Karpas-422 (cell line): ENCODE data around the gene PTPRG. TPM values are rescaled to one million over a fixed set of nuclear protein-coding genes. Genes with fewer than 3 reads are reported as not detected.

ENCODE experiments used
- DNase-seq: peaks from one replicate; pipeline ENCODE4 v3.0.0-alpha.2; 2015
- H2AFZ ChIP-seq: fragments of 200-600 bp; sonication (generic); 2 replicates; pipeline ENCODE4 v1.6.1; 2014; ENCODE audit warnings: antibody characterized with exemption, low read length, mixed read lengths
- H3K27ac ChIP-seq: fragments of 200-600 bp; sonication (generic); 2 replicates; pipeline ENCODE4 v1.5.1; 2014; ENCODE audit warnings: mild to moderate bottlenecking, low read length, moderate library complexity
- H3K27me3 ChIP-seq: fragments of 200-600 bp; sonication (generic); 2 replicates; pipeline ENCODE4 v1.6.1; 2014; ENCODE audit warnings: low read length, mixed read lengths
- H3K36me3 ChIP-seq: fragments of 200-600 bp; sonication (generic); 2 replicates; pipeline ENCODE4 v1.6.1; 2014; ENCODE audit warnings: low read length, mixed read lengths; ENCODE audit not compliant: insufficient read depth
- H3K4me1 ChIP-seq: fragments of 200-600 bp; sonication (generic); 2 replicates; pipeline ENCODE4 v1.6.1; 2014; ENCODE audit warnings: mild to moderate bottlenecking, low read length, mixed read lengths
- H3K4me2 ChIP-seq: fragments of 200-600 bp; sonication (generic); 2 replicates; pipeline ENCODE4 v1.6.1; 2014; ENCODE audit warnings: low read length, low read depth, mild to moderate bottlenecking; ENCODE audit not compliant: poor library complexity, severe bottlenecking
- H3K4me3 ChIP-seq: fragments of 200-600 bp; sonication (generic); 2 replicates; pipeline ENCODE4 v1.5.1; 2014; ENCODE audit warnings: mild to moderate bottlenecking, antibody characterized with exemption, low read length, mixed read lengths
- H3K79me2 ChIP-seq: fragments of 200-600 bp; sonication (generic); 2 replicates; pipeline ENCODE4 v1.6.1; 2014; ENCODE audit warnings: mild to moderate bottlenecking, low read length, mixed read lengths
- H3K9ac ChIP-seq: fragments of 200-600 bp; sonication (generic); 2 replicates; pipeline ENCODE4 v1.6.0; 2014; ENCODE audit warnings: low read length
- H3K9me2 ChIP-seq: fragments of 200-600 bp; sonication (generic), shearing (Covaris generic); replicated peaks from 2 replicates; pipeline ENCODE4 v1.6.0; 2014; ENCODE audit warnings: mild to moderate bottlenecking, low read length, moderate library complexity; ENCODE audit not compliant: insufficient read depth
- H3K9me3 ChIP-seq: fragments of 300-700, 200-600 bp; sonication (generic); 2 replicates; pipeline ENCODE4 v1.6.1; 2014; ENCODE audit warnings: low read length, mixed read lengths
- H4K20me1 ChIP-seq: fragments of 200-600 bp; sonication (generic); 2 replicates; pipeline ENCODE4 v1.6.1; 2014; ENCODE audit warnings: mild to moderate bottlenecking, antibody characterized with exemption, low read length, low read depth; ENCODE audit not compliant: insufficient read depth
- total RNA-seq: library from RNA; depleted of rRNA; stranded (reverse); fragments of >200 nt; shearing (Covaris generic); gene quantifications from 2 replicates; pipeline ENCODE4 v1.2.3, GENCODE V29; 2014; ENCODE audit warnings: low replicate concordance

Gene PTPRG
- total RNA-seq, 1 experiment from 2014 or later: not detected

DNA sequence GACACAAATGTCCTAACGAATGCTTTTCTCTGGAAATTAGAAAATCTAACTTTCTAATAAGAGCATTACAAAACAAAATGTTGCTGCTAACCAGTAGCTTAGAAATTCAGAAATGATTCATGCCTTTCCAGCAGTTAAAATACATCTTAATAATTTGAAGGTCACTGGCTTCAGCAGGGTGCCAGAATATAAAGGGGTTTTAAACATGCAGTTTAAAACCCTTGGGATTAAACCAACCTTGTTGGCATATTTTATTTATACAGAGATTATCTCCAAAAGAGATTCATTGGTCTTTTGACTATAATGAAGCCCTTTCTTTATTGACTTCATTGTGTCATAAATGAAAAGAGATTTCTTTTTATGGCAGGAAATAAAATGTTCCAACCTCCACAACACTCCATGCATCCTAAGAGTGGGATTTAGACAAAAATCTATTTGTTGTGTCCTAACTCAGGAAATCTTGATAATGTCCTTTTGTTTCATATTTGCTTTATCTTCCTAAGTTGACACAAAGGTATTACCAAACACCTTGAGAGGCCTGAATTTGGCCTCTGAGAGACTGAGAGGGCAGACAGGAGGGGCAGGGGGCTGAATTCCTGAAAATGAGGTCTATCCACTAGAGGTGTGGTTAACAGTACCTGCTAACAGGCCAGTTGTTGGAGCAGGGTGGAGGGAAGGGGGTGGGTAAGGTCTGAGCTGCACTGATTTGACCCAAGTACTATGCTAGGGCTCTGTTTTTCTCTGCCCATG is 687.5 kb downstream of the PTPRG start:
- Histone ChIP-seq H3K36me3 (no peaks in the 10 kb centered on the region), H3K4me1 (no peaks in the 10 kb centered on the region), H3K4me3 (no peak overlapping the region), H2AFZ (no peak overlapping the region), H3K9ac (no peak overlapping the region), H3K27me3 (no peaks in the 10 kb centered on the region), H3K79me2 (no peaks in the 10 kb centered on the region), H3K4me2 (no peak overlapping the region), H3K9me2 (no peaks in the 10 kb centered on the region), H3K9me3 (no peaks in the 10 kb centered on the region), H4K20me1 (no peaks in the 10 kb centered on the region), H3K27ac (no peak overlapping the region)
- DNase-seq: no peak

DNA sequence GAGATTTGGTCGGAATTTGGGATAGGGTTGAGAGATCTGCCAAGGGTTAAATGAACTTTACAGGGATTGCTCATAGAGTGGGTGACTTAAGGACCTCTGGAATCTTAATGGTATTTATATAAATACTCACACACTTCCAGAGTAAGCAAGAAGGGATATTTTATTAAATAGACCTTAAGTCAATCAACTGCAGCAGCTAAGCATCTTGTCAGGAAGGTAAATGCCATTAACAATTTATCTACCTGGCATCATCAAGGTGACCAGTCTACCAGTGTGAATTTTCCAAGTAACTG is 688.1 kb downstream of the PTPRG start:
- Histone ChIP-seq H3K36me3 (no peaks in the 10 kb centered on the region), H3K4me1 (no peaks in the 10 kb centered on the region), H3K27me3 (no peaks in the 10 kb centered on the region), H3K4me2 (no peak overlapping the region), H3K9me2 (no peaks in the 10 kb centered on the region), H3K4me3 (no peak overlapping the region), H3K79me2 (no peaks in the 10 kb centered on the region), H2AFZ (no peak overlapping the region), H4K20me1 (no peaks in the 10 kb centered on the region), H3K9ac (no peak overlapping the region), H3K9me3 (no peaks in the 10 kb centered on the region), H3K27ac (no peak overlapping the region)
- no peak for DNase-seq

DNA sequence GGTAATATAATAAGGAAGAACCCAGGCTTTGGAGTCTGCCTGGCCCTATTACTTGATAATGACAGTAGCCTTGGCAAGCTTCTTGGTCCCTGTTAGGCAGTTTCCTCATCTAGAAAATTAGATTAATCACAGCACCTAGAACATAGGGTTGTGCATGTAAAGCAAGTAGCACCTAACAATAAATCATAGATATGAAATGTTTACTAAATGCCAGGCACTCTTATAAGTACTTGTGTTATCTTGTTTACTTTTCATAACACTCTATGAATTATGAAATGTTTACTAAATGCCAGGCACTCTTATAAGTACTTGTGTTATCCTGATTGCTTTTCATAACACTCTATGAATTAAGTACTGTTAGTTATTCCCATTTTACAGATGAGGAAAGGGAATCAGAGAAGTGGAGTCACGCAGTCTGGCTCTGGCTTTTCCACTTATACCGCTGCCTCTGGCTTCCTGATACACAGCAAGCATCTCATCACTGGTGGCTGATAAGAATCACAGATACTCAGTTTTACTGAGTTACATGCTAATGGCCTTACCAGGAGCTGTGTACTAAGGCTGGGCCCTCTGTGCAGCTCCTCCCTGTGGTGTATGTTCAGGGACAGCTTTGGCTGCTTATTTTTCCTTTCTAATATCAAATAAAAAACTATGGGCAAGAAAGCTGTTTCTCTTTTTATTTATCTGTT is 688.6 kb downstream of the PTPRG start:
- H3K27me3 ChIP-seq: no peaks in the 10 kb centered on the region
- no peaks in the 10 kb centered on the region for H3K9me2 ChIP-seq
- no peaks in the 10 kb centered on the region for H3K9me3 ChIP-seq
- no peaks in the 10 kb centered on the region for H3K79me2 ChIP-seq
- no peak overlapping the region for H3K4me2 ChIP-seq
- H3K4me1 ChIP-seq: no peaks in the 10 kb centered on the region
- no peak overlapping the region for H3K27ac ChIP-seq
- H4K20me1 ChIP-seq: no peaks in the 10 kb centered on the region
- H3K9ac ChIP-seq: no peak overlapping the region
- no peak overlapping the region for H3K4me3 ChIP-seq
- DNase-seq: no peak
- no peaks in the 10 kb centered on the region for H3K36me3 ChIP-seq
- H2AFZ ChIP-seq: no peak overlapping the region

DNA sequence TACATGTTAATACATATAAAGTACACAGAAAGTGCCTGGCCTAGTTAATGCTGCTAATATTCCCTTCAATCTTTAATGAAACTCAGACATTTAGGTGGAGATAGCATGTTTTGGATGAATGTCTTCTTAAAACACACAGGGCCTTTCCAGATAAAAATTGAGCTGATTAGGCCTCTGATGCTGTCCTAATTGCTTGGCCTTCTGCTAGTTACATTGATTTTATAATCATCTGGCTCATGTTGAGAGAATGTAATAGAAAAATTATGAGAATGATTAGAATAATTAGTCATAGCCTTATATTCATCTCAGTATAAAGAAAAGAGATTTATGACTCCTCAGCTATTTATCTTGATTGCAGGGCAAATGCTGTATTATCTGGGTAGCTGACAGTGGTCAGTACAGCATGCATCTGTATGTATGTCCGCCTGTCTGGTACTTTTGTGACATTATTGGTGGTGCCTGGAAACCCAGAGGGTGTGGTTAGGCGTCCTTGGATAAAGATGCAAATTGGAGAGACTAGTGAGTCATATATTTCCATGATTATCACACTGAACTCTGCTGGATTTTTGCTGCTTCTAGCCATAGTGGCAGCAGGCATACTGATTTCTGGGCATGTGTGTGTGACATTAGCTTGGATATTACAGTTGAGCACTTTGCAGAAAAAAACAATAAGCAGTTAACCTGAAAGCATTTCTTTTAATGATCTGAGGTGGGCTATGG is 691.2 kb downstream of the PTPRG start:
- H3K9ac ChIP-seq: no peak overlapping the region
- H3K4me2 ChIP-seq: no peak overlapping the region
- no peaks in the 10 kb centered on the region for H3K9me3 ChIP-seq
- H3K79me2 ChIP-seq: no peaks in the 10 kb centered on the region
- H3K4me1 ChIP-seq: no peaks in the 10 kb centered on the region
- no peak overlapping the region for H2AFZ ChIP-seq
- H3K4me3 ChIP-seq: no peak overlapping the region
- no peaks in the 10 kb centered on the region for H3K9me2 ChIP-seq
- H4K20me1 ChIP-seq: no peaks in the 10 kb centered on the region
- no peak overlapping the region for H3K27ac ChIP-seq
- DNase-seq: no peak
- H3K27me3 ChIP-seq: no peaks in the 10 kb centered on the region
- no peaks in the 10 kb centered on the region for H3K36me3 ChIP-seq

DNA sequence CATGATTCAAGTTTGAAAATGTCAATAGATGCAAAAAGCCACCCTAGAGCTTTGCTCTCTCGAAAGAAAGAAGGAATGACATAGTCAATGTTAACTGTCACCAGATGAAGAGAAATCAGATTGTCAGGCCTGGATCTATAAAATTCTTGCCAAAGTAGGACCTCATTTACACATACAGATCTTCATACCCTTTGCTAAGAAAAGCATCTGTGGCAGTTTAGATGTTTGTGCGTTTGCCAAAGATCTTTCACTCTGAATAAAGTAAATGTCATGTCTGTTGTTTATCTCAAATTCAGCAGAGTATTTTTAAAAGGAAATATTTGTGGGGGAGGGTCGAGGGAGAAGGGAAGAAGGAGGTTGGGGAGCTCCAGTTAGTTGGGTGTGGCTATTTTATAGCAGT is 692.6 kb downstream of the PTPRG start:
- Histone ChIP-seq H3K36me3 (no peaks in the 10 kb centered on the region), H3K9me2 (no peaks in the 10 kb centered on the region), H3K79me2 (no peaks in the 10 kb centered on the region), H4K20me1 (no peaks in the 10 kb centered on the region), H3K27me3 (no peaks in the 10 kb centered on the region), H3K9ac (no peak overlapping the region), H3K27ac (no peak overlapping the region), H3K4me1 (no peaks in the 10 kb centered on the region), H3K4me3 (no peak overlapping the region), H2AFZ (no peak overlapping the region), H3K4me2 (no peak overlapping the region), H3K9me3 (no peaks in the 10 kb centered on the region)
- DNase-seq: no peak

DNA sequence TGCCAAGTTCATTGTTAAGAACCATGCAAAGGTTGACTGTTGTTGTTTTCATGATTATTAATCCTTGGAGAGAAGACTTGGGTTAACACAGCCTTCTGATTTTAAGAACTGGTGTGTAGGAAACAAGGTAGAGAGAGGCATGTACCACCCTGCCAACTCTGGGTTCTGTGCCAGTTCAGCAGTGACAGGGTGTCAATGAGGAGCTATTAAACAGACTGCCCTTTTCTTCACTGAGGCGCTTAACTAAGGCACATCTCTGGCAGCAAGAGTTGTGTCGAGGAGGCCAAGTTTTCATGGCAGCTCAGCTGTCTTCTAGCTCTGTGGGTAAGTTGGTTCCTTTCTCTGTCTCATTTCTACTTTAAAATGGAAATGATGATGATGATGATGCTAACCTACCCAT is 694.4 kb downstream of the PTPRG start:
- no peak for DNase-seq
- no peaks in the 10 kb centered on the region for H3K36me3 ChIP-seq
- no peaks in the 10 kb centered on the region for H3K9me3 ChIP-seq
- no peak overlapping the region for H3K4me2 ChIP-seq
- no peak overlapping the region for H3K4me3 ChIP-seq
- no peak overlapping the region for H2AFZ ChIP-seq
- H4K20me1 ChIP-seq: no peaks in the 10 kb centered on the region
- H3K79me2 ChIP-seq: no peaks in the 10 kb centered on the region
- no peaks in the 10 kb centered on the region for H3K9me2 ChIP-seq
- no peaks in the 10 kb centered on the region for H3K4me1 ChIP-seq
- H3K27me3 ChIP-seq: no peaks in the 10 kb centered on the region
- no peak overlapping the region for H3K27ac ChIP-seq
- no peak overlapping the region for H3K9ac ChIP-seq

DNA sequence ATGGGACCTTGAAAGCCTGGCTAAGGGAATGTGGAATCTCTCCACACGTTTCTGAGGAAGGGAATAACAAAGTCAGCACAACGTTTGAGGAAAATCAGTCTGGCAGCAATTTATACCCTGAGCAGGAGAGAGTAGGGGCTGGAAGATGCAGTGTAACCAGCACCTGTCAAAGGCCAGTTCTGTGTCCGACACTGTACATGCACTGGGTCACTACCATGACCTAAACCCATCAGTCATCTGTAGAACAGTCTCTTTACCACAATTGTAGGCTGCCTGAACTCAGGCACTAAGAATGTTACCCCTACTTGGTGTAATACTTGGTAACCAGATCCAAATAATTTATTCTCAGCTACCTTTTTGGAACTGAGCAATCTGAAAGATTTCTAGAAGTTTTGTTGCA is 698.6 kb downstream of the PTPRG start:
- Histone ChIP-seq H2AFZ (no peak overlapping the region), H3K9me2 (no peaks in the 10 kb centered on the region), H3K27me3 (no peaks in the 10 kb centered on the region), H3K36me3 (no peaks in the 10 kb centered on the region), H3K9ac (no peak overlapping the region), H3K4me3 (no peak overlapping the region), H3K9me3 (no peaks in the 10 kb centered on the region), H4K20me1 (no peaks in the 10 kb centered on the region), H3K4me1 (no peaks in the 10 kb centered on the region), H3K4me2 (no peak overlapping the region), H3K79me2 (no peaks in the 10 kb centered on the region), H3K27ac (no peak overlapping the region)
- DNase-seq: no peak

DNA sequence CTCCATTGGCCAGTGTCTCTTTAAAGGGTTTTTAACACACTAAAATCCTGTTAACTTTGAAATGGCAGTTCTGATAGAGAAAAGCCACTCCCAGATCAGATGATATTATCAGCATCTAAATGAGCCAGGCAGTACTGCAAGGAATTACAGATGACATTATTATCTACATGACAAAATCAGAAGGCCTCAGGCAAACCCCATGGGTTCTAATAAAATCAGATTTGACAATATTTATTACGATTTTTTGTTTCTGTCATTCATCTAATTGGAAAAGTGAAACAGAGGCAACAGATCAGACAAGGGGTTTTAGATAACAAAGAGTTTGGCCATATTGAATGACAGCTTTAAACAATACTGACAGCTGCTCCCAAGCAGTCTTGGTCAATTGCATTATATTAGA is 699.3 kb downstream of the PTPRG start:
- Histone ChIP-seq H3K27me3 (no peaks in the 10 kb centered on the region), H3K9ac (no peak overlapping the region), H3K4me2 (no peak overlapping the region), H3K9me3 (no peaks in the 10 kb centered on the region), H3K4me1 (no peaks in the 10 kb centered on the region), H3K27ac (no peak overlapping the region), H4K20me1 (no peaks in the 10 kb centered on the region), H3K79me2 (no peaks in the 10 kb centered on the region), H2AFZ (no peak overlapping the region), H3K36me3 (no peaks in the 10 kb centered on the region), H3K9me2 (no peaks in the 10 kb centered on the region), H3K4me3 (no peak overlapping the region)
- no peak for DNase-seq
